Memory B cell (primary cell): ENCODE measurements around the gene GSTM4.

ENCODE experiments used
- ATAC-seq: fragments of 150-1000 bp; cut with Tn5 transposase; 2 replicates; pipeline ENCODE4 v1.10.0; 2021; ENCODE audit warnings: low read depth, mild to moderate bottlenecking, moderate library complexity
- DNase-seq, 2 donors: peaks; one replicate each; pipeline ENCODE4 v3.0.0; 2022; ENCODE audit warnings: low spot score in 2 of 2
- H3K27ac Mint-ChIP-seq: one replicate; pipeline ENCODE4 v1.8.0; 2022; ENCODE audit warnings: mild to moderate bottlenecking, moderate library complexity, mixed read lengths
- H3K27me3 Mint-ChIP-seq: one replicate; pipeline ENCODE4 v1.8.0; 2022; ENCODE audit warnings: mixed read lengths
- H3K36me3 Mint-ChIP-seq: one replicate; pipeline ENCODE4 v1.8.0; 2022; ENCODE audit warnings: mild to moderate bottlenecking, mixed read lengths
- H3K4me1 Mint-ChIP-seq: one replicate; pipeline ENCODE4 v1.8.0; 2022; ENCODE audit warnings: mixed read lengths
- H3K4me3 Mint-ChIP-seq: one replicate; pipeline ENCODE4 v1.8.0; 2022; ENCODE audit warnings: mild to moderate bottlenecking, moderate library complexity, mixed read lengths
- H3K9me3 Mint-ChIP-seq: one replicate; pipeline ENCODE4 v1.8.0; 2022; ENCODE audit warnings: mixed read lengths

GSTM4 gene

GRCh38 chr1:109639841-109640184 is 16.1 kb upstream of the GSTM4 start:
- Mint-ChIP-seq H3K27me3 (peaks cover 3% of the 10 kb centered on the region), H3K36me3 (no peaks in the 10 kb centered on the region), H3K4me3 (no peak overlapping the region), H3K27ac (no peak overlapping the region), H3K4me1 (peaks cover 12% of the 10 kb centered on the region), H3K9me3 (no peaks in the 10 kb centered on the region)
- DNase-seq (no peak), ATAC-seq (no peak)

GRCh38 chr1:109640285-109640865 is 15.5 kb upstream of the GSTM4 start:
- Mint-ChIP-seq H3K9me3 (no peaks in the 10 kb centered on the region), H3K4me3 (no peak overlapping the region), H3K27me3 (peaks cover 3% of the 10 kb centered on the region), H3K27ac (no peak overlapping the region), H3K36me3 (no peaks in the 10 kb centered on the region), H3K4me1 (peaks cover 9% of the 10 kb centered on the region)
- peak; percentile 65 for ATAC-seq
- DNase-seq: peak; percentile 89 to 97

GRCh38 chr1:109641078-109641740 is 14.7 kb upstream of the GSTM4 start:
- Mint-ChIP-seq H3K9me3 (no peaks in the 10 kb centered on the region), H3K27me3 (peaks cover 3% of the 10 kb centered on the region), H3K36me3 (no peaks in the 10 kb centered on the region), H3K27ac (no peak overlapping the region), H3K4me3 (no peak overlapping the region), H3K4me1 (peaks cover 7% of the 10 kb centered on the region)
- no peak for ATAC-seq
- DNase-seq: no peak

GRCh38 chr1:109641861-109642260 is 14.0 kb upstream of the GSTM4 start:
- no peaks in the 10 kb centered on the region for H3K36me3 Mint-ChIP-seq
- no peaks in the 10 kb centered on the region for H3K9me3 Mint-ChIP-seq
- peaks cover 3% of the 10 kb centered on the region for H3K27me3 Mint-ChIP-seq
- DNase-seq: no peak
- peaks cover 7% of the 10 kb centered on the region for H3K4me1 Mint-ChIP-seq
- no peak for ATAC-seq
- no peak overlapping the region for H3K27ac Mint-ChIP-seq
- no peak overlapping the region for H3K4me3 Mint-ChIP-seq

GRCh38 chr1:109642626-109643025 is 13.3 kb upstream of the GSTM4 start:
- no peaks in the 10 kb centered on the region for H3K36me3 Mint-ChIP-seq
- H3K27me3 Mint-ChIP-seq: peaks cover 3% of the 10 kb centered on the region
- H3K9me3 Mint-ChIP-seq: no peaks in the 10 kb centered on the region
- peak overlapping the region; percentile 5 for H3K27ac Mint-ChIP-seq
- H3K4me1 Mint-ChIP-seq: peaks cover 7% of the 10 kb centered on the region
- no peak overlapping the region for H3K4me3 Mint-ChIP-seq
- no peak for DNase-seq
- no peak for ATAC-seq

- Mint-ChIP-seq H3K9me3 (no peaks in the 10 kb centered on the region), H3K4me3 (peak overlapping the region; percentile 8), H3K4me1 (peaks cover 7% of the 10 kb centered on the region), H3K27ac (no peak overlapping the region), H3K36me3 (no peaks in the 10 kb centered on the region), H3K27me3 (peaks cover 3% of the 10 kb centered on the region)
- DNase-seq (peak; percentile 83 to 91), ATAC-seq (peak; percentile 93)
Observed at GRCh38 chr1:109643385-109644230, 12.3 kb upstream of the GSTM4 start.

- H3K27me3 Mint-ChIP-seq: peaks cover 3% of the 10 kb centered on the region
- H3K27ac Mint-ChIP-seq: no peak overlapping the region
- no peak for ATAC-seq
- no peak overlapping the region for H3K4me3 Mint-ChIP-seq
- no peak for DNase-seq
- no peaks in the 10 kb centered on the region for H3K9me3 Mint-ChIP-seq
- H3K36me3 Mint-ChIP-seq: no peaks in the 10 kb centered on the region
- H3K4me1 Mint-ChIP-seq: peaks cover 7% of the 10 kb centered on the region
Observed at GRCh38 chr1:109644670-109645069, 11.2 kb upstream of the GSTM4 start.

GRCh38 chr1:109649491-109649914 is 6.4 kb upstream of the GSTM4 start:
- H3K27ac Mint-ChIP-seq: no peak overlapping the region
- H3K4me3 Mint-ChIP-seq: peak overlapping the region; percentile 32
- DNase-seq: no peak
- no peaks in the 10 kb centered on the region for H3K9me3 Mint-ChIP-seq
- ATAC-seq: no peak
- no peaks in the 10 kb centered on the region for H3K36me3 Mint-ChIP-seq
- peaks cover 3% of the 10 kb centered on the region for H3K27me3 Mint-ChIP-seq
- no peaks in the 10 kb centered on the region for H3K4me1 Mint-ChIP-seq

- Mint-ChIP-seq H3K27me3 (peaks cover 3% of the 10 kb centered on the region), H3K36me3 (no peaks in the 10 kb centered on the region), H3K4me1 (no peaks in the 10 kb centered on the region), H3K4me3 (no peak overlapping the region), H3K27ac (no peak overlapping the region), H3K9me3 (no peaks in the 10 kb centered on the region)
- no peak for ATAC-seq
- no peak for DNase-seq
Observed at GRCh38 chr1:109650609-109651008, 5.3 kb upstream of the GSTM4 start.

- H3K27me3 Mint-ChIP-seq: peaks cover 3% of the 10 kb centered on the region
- no peaks in the 10 kb centered on the region for H3K36me3 Mint-ChIP-seq
- ATAC-seq (no peak), DNase-seq (no peak)
- no peak overlapping the region for H3K27ac Mint-ChIP-seq
- H3K4me1 Mint-ChIP-seq: peaks cover 6% of the 10 kb centered on the region
- H3K4me3 Mint-ChIP-seq: no peak overlapping the region
- no peaks in the 10 kb centered on the region for H3K9me3 Mint-ChIP-seq
Observed at GRCh38 chr1:109652402-109652801, 3.5 kb upstream of the GSTM4 start.

GRCh38 chr1:109653306-109653705 is 2.6 kb upstream of the GSTM4 start:
- Mint-ChIP-seq H3K9me3 (no peaks in the 10 kb centered on the region), H3K4me3 (no peak overlapping the region), H3K36me3 (peaks cover under 1% of the 10 kb centered on the region), H3K4me1 (peaks cover 6% of the 10 kb centered on the region), H3K27ac (no peak overlapping the region), H3K27me3 (peaks cover 3% of the 10 kb centered on the region)
- DNase-seq (no peak), ATAC-seq (no peak)

GRCh38 chr1:109654519-109654918 is 1.4 kb upstream of the GSTM4 start:
- Mint-ChIP-seq H3K27ac (no peak overlapping the region), H3K4me1 (peaks cover 6% of the 10 kb centered on the region), H3K36me3 (peaks cover 3% of the 10 kb centered on the region), H3K4me3 (peak overlapping the region; percentile 9), H3K9me3 (no peaks in the 10 kb centered on the region), H3K27me3 (peaks cover 3% of the 10 kb centered on the region)
- ATAC-seq (no peak), DNase-seq (no peak)

- no peaks in the 10 kb centered on the region for H3K9me3 Mint-ChIP-seq
- peaks cover 3% of the 10 kb centered on the region for H3K27me3 Mint-ChIP-seq
- H3K4me1 Mint-ChIP-seq: peaks cover 6% of the 10 kb centered on the region
- no peak for ATAC-seq
- no peak for DNase-seq
- H3K36me3 Mint-ChIP-seq: peaks cover 10% of the 10 kb centered on the region
- H3K27ac Mint-ChIP-seq: no peak overlapping the region
- peak overlapping the region; percentile 95 for H3K4me3 Mint-ChIP-seq
Observed at GRCh38 chr1:109657395-109657794, 1.5 kb downstream of the GSTM4 start.

- ATAC-seq: no peak
- peaks cover 6% of the 10 kb centered on the region for H3K4me1 Mint-ChIP-seq
- no peak for DNase-seq
- peaks cover 10% of the 10 kb centered on the region for H3K36me3 Mint-ChIP-seq
- H3K9me3 Mint-ChIP-seq: no peaks in the 10 kb centered on the region
- H3K4me3 Mint-ChIP-seq: no peak overlapping the region
- no peak overlapping the region for H3K27ac Mint-ChIP-seq
- peaks cover 3% of the 10 kb centered on the region for H3K27me3 Mint-ChIP-seq
Observed at GRCh38 chr1:109657970-109658369, 2.1 kb downstream of the GSTM4 start.
